HEK293 (cell line): ENCODE measurements around the gene ZNF768.

ENCODE experiments used
- BCL11A ChIP-seq: fragments of 450-650 bp; formaldehyde crosslinking; IDR thresholded peaks from 2 replicates; pipeline ENCODE4 v1.5.1; 2016; ENCODE audit warnings: low read depth, missing biosample characterization, missing genetic modification characterization
- GLI4 ChIP-seq: fragments of 450-650 bp; formaldehyde crosslinking; IDR thresholded peaks from 2 replicates; pipeline ENCODE4 v1.5.1; 2016; ENCODE audit warnings: missing biosample characterization, missing genetic modification characterization
- PBX3 ChIP-seq: sonication (generic); formaldehyde crosslinking; IDR thresholded peaks from 2 replicates; pipeline ENCODE4 v1.8.1; 2022; ENCODE audit warnings: mild to moderate bottlenecking, moderate library complexity, missing genetic modification reagents
- REST ChIP-seq: fragments of 450-650 bp; formaldehyde crosslinking; IDR thresholded peaks from 2 replicates; pipeline ENCODE4 v1.5.1; 2016; ENCODE audit warnings: missing biosample characterization, missing genetic modification characterization
- ZBTB20 ChIP-seq: fragments of 450-650 bp; formaldehyde crosslinking; IDR thresholded peaks from 2 replicates; pipeline ENCODE4 v1.5.1; 2016; ENCODE audit warnings: missing biosample characterization, missing genetic modification characterization
- ZBTB48 ChIP-seq: fragments of 450-650 bp; formaldehyde crosslinking; IDR thresholded peaks from 2 replicates; pipeline ENCODE4 v1.5.1; 2016; ENCODE audit warnings: missing biosample characterization, missing genetic modification characterization
- ZNF132 ChIP-seq: fragments of 450-650 bp; formaldehyde crosslinking; IDR thresholded peaks from 2 replicates; pipeline ENCODE4 v1.5.1; 2017; ENCODE audit warnings: missing biosample characterization, missing genetic modification characterization, borderline replicate concordance
- ZNF2 ChIP-seq: fragments of 450-650 bp; formaldehyde crosslinking; IDR thresholded peaks from 2 replicates; pipeline ENCODE4 v1.5.1; 2016; ENCODE audit warnings: missing biosample characterization, missing genetic modification characterization
- ZNF324 ChIP-seq: fragments of 450-650 bp; formaldehyde crosslinking; IDR thresholded peaks from 2 replicates; pipeline ENCODE4 v1.5.1; 2016; ENCODE audit warnings: missing biosample characterization, missing genetic modification characterization
- ZNF335 ChIP-seq: fragments of 450-650 bp; formaldehyde crosslinking; conservative IDR thresholded peaks from 2 replicates; pipeline ENCODE4 v1.5.1; 2016; ENCODE audit warnings: missing biosample characterization, missing genetic modification characterization
- ZNF354C ChIP-seq: fragments of 450-650 bp; formaldehyde crosslinking; IDR thresholded peaks from 2 replicates; pipeline ENCODE4 v1.5.1; 2016; ENCODE audit warnings: missing biosample characterization, missing genetic modification characterization, low read depth, borderline replicate concordance
- ZNF473 ChIP-seq: fragments of 450-650 bp; formaldehyde crosslinking; IDR thresholded peaks from 2 replicates; pipeline ENCODE4 v1.5.1; 2017; ENCODE audit warnings: missing biosample characterization, missing genetic modification characterization
- ZNF571 ChIP-seq: fragments of 450-650 bp; formaldehyde crosslinking; IDR thresholded peaks from 2 replicates; pipeline ENCODE4 v1.5.0; 2017; ENCODE audit warnings: missing biosample characterization, missing genetic modification characterization
- ZNF629 ChIP-seq: fragments of 450-650 bp; formaldehyde crosslinking; IDR thresholded peaks from 2 replicates; pipeline ENCODE4 v1.5.1; 2017; ENCODE audit warnings: missing biosample characterization, missing genetic modification characterization
- ZNF747 ChIP-seq: fragments of 450-650 bp; formaldehyde crosslinking; IDR thresholded peaks from 2 replicates; pipeline ENCODE4 v1.5.1; 2016; ENCODE audit warnings: missing biosample characterization, missing genetic modification characterization
- ZNF768 ChIP-seq: fragments of 450-650 bp; formaldehyde crosslinking; IDR thresholded peaks from 2 replicates; pipeline ENCODE4 v1.5.1; 2018; ENCODE audit warnings: missing biosample characterization, mild to moderate bottlenecking, missing genetic modification characterization
- ZNF830 ChIP-seq: fragments of 450-650 bp; IDR thresholded peaks from 2 replicates; pipeline ENCODE4 v1.5.0; 2018; ENCODE audit warnings: missing biosample characterization, missing genetic modification characterization, low read depth, mild to moderate bottlenecking, moderate library complexity
- ZSCAN23 ChIP-seq: fragments of 450-650 bp; formaldehyde crosslinking; IDR thresholded peaks from 2 replicates; pipeline ENCODE4 v1.5.1; 2016; ENCODE audit warnings: missing biosample characterization, missing genetic modification characterization
- ZSCAN30 ChIP-seq: fragments of 450-650 bp; IDR thresholded peaks from 2 replicates; pipeline ENCODE4 v1.5.1; 2018; ENCODE audit warnings: missing biosample characterization, mild to moderate bottlenecking, missing genetic modification characterization, moderate library complexity
- TF ChIP-seq, protein P1 (sequence below): fragments of 450-650 bp; formaldehyde crosslinking; IDR thresholded peaks from 2 replicates; pipeline ENCODE4 v1.5.1; 2016; ENCODE audit warnings: missing biosample characterization, missing genetic modification characterization

Gene ZNF768

DNA sequence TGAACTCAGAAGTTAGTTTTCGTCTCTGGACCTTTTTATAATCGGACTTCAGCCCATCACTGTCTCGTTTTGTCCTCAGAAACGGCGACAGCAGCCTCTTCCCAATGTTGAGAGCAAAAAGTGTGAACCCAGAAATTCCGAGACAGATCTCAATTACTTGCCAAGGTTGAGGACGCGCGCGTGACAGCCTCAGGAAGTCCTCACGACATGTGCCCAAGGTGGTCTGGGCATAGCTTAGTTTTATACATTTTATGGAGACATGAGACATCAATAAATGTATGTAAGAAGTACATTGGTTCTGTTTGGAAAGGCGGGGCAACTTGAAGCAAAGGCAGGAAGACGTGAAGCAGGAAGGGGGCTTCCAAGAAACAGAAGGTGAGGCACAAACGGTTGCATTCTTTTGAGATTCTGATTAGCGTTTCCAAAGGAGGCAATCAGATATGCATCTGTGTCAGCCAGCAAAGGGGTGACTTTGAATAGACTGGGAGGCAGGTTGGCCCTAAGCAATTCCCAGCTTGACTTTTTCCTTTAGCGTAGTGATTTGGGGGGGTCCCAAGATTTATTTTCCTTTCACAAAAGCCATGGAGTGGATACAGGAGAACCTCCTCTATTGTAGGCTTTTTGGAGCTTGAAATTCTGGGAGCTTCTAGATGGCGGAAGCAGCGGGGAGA lies 8.9 kb upstream of the ZNF768 start (continued):
- TF ChIP-seq REST (tag by site-specific recombination): no peak
- TF ChIP-seq ZNF2: 0 out of 2 replicates have a peak, but pooled peaks have one; percentile 11
- no peak for TF ChIP-seq ZNF354C (tag by site-specific recombination)
- no peak for TF ChIP-seq ZNF571 (tag by site-specific recombination)
- peak; percentile 60; the same call in 1 of the 2 replicates for TF ChIP-seq ZNF335 (tag by site-specific recombination)
- TF ChIP-seq ZBTB20: no peak; the same call in 1 of the 2 replicates
- TF ChIP-seq GLI4: no peak
- no peak for TF ChIP-seq ZBTB48 (tag by site-specific recombination)
- TF ChIP-seq ZNF132 (tag by site-specific recombination): no peak
- TF ChIP-seq ZNF324 (tag by site-specific recombination): no peak
- TF ChIP-seq, protein P1, sequence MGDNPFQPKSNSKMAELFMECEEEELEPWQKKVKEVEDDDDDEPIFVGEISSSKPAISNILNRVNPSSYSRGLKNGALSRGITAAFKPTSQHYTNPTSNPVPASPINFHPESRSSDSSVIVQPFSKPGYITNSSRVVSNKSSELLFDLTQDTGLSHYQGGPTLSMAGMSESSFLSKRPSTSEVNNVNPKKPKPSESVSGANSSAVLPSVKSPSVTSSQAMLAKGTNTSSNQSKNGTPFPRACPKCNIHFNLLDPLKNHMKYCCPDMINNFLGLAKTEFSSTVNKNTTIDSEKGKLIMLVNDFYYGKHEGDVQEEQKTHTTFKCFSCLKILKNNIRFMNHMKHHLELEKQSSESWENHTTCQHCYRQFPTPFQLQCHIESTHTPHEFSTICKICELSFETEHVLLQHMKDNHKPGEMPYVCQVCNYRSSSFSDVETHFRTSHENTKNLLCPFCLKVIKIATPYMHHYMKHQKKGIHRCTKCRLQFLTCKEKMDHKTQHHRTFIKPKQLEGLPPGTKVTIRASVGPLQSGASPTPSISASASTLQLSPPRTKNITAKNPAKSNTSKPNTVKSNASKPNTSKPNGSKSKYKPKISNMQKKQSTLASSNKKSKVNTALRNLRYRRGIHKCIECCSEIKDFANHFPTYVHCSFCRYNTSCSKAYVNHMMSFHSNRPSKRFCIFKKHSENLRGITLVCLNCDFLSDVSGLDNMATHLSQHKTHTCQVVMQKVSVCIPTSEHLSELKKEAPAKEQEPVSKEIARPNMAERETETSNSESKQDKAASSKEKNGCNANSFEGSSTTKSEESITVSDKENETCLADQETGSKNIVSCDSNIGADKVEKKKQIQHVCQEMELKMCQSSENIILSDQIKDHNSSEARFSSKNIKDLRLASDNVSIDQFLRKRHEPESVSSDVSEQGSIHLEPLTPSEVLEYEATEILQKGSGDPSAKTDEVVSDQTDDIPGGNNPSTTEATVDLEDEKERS: no peak
- 0 out of 2 replicates have a peak, but pooled peaks have one; percentile 11 for TF ChIP-seq PBX3 (CRISPR knock-in tag)
- TF ChIP-seq ZNF473: no peak
- 0 out of 2 replicates have a peak, but pooled peaks have one; percentile 6 for TF ChIP-seq ZSCAN30 (tag by site-specific recombination)
- no peak for TF ChIP-seq ZNF830 (tag by site-specific recombination)
- no peak for TF ChIP-seq ZSCAN23
- no peak for TF ChIP-seq ZNF768
- 0 out of 2 replicates have a peak, but pooled peaks have one; percentile 11 for TF ChIP-seq ZNF629
- no peak for TF ChIP-seq ZNF747 (tag by site-specific recombination)
- no peak for TF ChIP-seq BCL11A (tag by site-specific recombination)
- TF ChIP-seq, all 188 proteins: peak for 12
